Fibroblast of the aortic adventitia (primary cell): ENCODE measurements around the gene STIMATE. TPM values are rescaled to one million over a fixed set of nuclear protein-coding genes. Genes with fewer than 3 reads are reported as not detected.

Source experiments
- DNase-seq: peaks from one replicate; pipeline ENCODE4 v3.0.0-alpha.2; 2010; ENCODE audit warnings: low read depth
- H3K4me3 ChIP-seq: 2 replicates; pipeline ENCODE4 v1.5.1; 2011; ENCODE audit warnings: low read depth, mild to moderate bottlenecking, control low read depth, low read length, moderate library complexity
- total RNA-seq: library from RNA; depleted of rRNA; stranded (reverse); fragments of >200 nt; gene quantifications from 2 replicates; pipeline ENCODE4 v1.2.3, GENCODE V29; 2012; ENCODE audit warnings: low replicate concordance
- TF ChIP-seq, protein P1 (sequence below): IDR thresholded peaks from 2 replicates; pipeline ENCODE4 v1.5.1; 2011; ENCODE audit warnings: mild to moderate bottlenecking, low read length, control low read depth, inconsistent platforms; ENCODE audit not compliant: insufficient read depth

The STIMATE gene
- total RNA-seq, 1 donor = 13.1 TPM

DNA sequence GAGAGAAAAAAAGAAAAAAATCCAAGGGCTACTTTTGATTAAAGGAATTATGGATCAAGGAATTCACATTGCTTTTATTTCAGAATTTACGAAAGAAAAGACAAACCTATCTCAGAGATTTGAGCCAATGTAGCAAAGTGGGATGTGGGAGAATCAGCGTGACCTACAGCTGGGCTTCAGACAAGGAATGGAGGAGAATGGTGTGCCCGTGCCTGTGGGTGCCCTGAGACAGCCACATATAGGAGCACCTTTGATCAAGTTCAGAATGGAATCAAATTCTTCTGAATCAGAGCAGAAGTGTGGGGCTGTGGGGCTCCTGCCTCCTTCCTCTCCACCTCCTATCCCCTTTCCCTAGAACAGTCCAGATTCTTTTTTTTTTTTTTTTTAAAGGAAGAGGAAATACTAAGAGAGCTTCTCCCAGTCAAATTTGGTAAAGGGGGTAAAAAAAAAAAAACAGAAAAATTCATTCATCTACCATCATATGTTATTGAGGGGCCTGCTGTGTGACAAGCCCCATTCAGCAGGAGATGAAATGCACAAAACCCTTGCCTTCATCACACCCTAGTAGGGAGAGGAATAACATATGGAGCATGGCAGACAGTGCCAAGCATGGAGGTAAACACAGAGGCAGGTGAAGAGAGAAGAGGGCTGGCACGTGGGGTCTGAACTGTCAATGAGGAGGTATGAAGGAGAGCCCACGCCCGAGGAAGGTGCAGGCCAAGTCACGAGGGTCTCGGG lies 37.5 kb downstream of the STIMATE start:
- DNase-seq = no peak
- TF ChIP-seq, protein P1, sequence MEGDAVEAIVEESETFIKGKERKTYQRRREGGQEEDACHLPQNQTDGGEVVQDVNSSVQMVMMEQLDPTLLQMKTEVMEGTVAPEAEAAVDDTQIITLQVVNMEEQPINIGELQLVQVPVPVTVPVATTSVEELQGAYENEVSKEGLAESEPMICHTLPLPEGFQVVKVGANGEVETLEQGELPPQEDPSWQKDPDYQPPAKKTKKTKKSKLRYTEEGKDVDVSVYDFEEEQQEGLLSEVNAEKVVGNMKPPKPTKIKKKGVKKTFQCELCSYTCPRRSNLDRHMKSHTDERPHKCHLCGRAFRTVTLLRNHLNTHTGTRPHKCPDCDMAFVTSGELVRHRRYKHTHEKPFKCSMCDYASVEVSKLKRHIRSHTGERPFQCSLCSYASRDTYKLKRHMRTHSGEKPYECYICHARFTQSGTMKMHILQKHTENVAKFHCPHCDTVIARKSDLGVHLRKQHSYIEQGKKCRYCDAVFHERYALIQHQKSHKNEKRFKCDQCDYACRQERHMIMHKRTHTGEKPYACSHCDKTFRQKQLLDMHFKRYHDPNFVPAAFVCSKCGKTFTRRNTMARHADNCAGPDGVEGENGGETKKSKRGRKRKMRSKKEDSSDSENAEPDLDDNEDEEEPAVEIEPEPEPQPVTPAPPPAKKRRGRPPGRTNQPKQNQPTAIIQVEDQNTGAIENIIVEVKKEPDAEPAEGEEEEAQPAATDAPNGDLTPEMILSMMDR = no peak
- H3K4me3 ChIP-seq = no peak overlapping the region

DNA sequence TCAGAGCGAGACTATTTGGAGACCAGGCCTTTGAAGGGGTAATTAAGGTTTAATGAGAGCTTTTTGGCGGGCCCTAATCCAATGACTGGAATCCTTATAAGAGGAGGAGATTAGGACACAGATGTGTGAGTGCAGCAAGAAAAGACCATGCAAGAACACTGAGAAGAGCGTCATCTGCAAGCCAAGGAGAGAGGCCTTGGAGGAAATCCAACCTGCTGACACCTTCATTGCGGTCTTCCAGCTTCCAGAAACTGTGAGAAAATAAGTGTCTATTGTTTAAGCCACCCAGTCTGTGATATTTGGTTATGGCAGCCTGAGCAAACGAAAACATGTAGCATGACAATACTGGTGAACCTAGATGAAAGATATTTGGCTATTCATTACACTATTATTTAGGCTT lies 39.5 kb downstream of the STIMATE start:
- no peak overlapping the region for H3K4me3 ChIP-seq
- no peak for DNase-seq
- TF ChIP-seq, protein P1 = no peak

DNA sequence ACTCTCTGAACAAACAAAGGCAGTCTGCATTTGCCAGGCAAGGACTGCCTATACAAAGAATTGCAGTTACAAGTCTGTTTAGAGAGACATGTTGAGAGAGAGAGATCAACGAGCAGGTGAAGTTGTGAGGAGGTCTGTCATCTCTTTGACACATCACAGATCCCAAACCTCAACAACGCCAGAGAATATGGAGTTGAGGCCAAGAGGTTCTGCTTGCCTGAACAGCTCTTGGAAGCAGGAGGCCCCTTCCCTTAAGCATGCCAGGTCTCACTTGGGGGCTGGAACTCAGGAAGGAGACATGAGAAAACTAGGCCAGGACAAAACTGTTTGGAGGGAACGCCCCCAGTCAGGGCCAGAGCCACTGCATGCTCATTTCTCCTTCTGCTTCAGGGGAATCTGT lies 40.2 kb downstream of the STIMATE start:
- H3K4me3 ChIP-seq = no peak overlapping the region
- no peak for DNase-seq
- TF ChIP-seq, protein P1 = no peak

DNA sequence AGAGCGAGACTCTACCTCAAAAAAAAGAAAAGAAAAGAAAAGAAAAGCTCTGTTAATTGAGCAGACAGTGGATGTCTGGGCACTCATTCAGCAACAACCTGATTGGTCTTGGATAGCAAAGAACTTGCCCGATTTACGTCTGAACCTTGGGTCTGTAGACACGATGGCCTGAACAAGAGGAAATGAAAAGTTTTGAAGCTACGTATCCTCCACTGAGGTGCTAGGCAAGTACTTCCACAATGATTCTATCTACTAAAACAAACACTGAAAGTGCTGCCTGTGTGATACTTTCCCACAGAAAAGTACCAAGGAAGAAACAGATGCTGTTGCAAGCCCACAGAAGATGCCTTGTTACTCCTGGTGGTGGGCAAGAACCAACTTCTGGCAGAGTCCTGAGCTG lies 40.7 kb downstream of the STIMATE start:
- TF ChIP-seq, protein P1 = no peak

DNA sequence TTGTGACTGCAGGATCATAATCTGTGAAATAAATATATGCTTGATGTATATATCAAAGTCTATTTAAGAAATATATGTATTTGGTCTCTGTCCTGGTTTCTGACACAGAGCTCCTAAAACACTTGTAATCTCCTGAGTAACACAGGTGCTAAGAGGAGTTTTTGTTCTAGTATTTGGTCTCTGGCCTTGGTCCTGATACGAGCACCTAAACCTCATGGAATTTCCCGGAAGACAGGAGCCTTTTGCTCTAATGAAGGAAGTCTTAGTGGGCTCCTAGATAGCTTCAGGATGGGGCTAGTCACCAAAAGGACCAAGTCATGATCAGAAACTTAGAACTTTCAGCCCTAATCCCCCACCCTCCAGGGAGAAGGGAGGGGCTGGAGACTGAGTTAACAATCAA lies 43.3 kb downstream of the STIMATE start:
- DNase-seq = no peak
- H3K4me3 ChIP-seq = no peak overlapping the region
- TF ChIP-seq, protein P1 = no peak

More for the DNA sequence above, 40.7 kb downstream of the STIMATE start:
- no peak for DNase-seq
- H3K4me3 ChIP-seq = no peak overlapping the region

DNA sequence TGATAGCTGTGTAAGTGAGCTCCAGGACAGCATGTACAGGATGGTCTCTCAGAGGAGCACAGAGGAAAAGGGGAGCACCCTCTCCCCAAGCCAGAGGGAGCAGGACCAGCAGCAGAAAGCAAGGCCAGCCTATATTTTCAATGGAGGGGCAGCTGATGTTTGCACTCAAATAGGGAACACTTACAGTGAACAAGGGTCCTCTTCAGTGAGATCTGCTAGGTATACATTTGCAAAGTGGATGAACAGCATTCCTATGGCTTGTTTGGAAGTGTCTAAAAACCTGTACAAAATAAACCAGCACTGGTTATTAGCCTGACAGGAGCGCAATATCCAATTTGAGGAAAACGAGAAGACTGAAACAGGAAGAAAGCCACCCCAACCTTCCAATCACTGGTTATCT lies 44.9 kb downstream of the STIMATE start:
- H3K4me3 ChIP-seq = no peak overlapping the region
- no peak for DNase-seq
- TF ChIP-seq, protein P1 = no peak

DNA sequence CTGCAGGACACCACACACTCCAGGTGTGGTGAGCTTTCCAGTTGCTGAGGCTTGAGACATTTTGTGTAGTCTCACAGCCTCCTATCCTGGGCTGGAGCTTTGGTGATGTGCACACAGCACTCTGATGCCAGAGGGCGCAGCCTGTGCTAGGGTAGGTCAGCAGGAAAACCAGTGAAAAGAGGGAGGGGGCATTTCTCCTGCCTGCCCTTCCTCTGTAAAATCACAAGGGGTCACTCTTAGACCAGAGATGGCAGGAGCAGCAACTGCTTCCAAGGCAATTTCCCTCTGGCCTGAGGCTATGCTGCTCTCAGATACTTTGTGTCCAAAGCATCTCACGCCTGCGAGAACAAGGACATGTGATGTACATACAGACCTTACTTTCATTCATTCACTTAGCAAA lies 46.0 kb downstream of the STIMATE start:
- TF ChIP-seq, protein P1 = peak; percentile 57
- peak; percentile 51 for DNase-seq

More for the DNA sequence above, 46.0 kb downstream of the STIMATE start:
- no peak overlapping the region for H3K4me3 ChIP-seq
